Measurements from ENCODE around the gene TRAF5.

DNA sequence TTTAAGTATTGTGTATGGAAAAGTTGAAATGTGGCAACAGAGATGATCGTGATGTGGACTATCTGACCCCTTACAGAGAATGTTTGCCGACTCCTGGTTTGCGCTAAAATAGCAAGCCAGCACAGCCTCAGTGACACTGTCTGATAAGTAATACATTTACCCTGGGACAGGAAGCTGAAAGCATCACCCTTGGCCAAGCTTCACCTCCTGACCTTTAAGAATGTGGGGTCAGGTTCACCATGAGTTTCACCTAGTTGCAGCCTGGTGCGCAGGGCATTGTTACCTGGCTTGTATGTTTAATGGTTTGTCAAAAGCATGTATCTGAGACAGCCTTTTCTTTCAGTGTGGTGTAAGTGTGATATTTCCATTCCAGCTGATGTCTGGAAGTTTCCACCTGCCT lies 29.2 kb downstream of the TRAF5 start:
- TF ChIP-seq, protein P1, sequence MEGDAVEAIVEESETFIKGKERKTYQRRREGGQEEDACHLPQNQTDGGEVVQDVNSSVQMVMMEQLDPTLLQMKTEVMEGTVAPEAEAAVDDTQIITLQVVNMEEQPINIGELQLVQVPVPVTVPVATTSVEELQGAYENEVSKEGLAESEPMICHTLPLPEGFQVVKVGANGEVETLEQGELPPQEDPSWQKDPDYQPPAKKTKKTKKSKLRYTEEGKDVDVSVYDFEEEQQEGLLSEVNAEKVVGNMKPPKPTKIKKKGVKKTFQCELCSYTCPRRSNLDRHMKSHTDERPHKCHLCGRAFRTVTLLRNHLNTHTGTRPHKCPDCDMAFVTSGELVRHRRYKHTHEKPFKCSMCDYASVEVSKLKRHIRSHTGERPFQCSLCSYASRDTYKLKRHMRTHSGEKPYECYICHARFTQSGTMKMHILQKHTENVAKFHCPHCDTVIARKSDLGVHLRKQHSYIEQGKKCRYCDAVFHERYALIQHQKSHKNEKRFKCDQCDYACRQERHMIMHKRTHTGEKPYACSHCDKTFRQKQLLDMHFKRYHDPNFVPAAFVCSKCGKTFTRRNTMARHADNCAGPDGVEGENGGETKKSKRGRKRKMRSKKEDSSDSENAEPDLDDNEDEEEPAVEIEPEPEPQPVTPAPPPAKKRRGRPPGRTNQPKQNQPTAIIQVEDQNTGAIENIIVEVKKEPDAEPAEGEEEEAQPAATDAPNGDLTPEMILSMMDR (conservative IDR thresholded peaks at IDR 0.05 in 1 of 2, IDR thresholded peaks at IDR 0.05 in 1 of 2; ENCODE audit: extremely low read depth in 1 of 2, insufficient read depth in 1 of 2, low read depth in 1 of 2, low read length in 2 of 2): no peak
- TF ChIP-seq EZH2 (IDR thresholded peaks at IDR 0.05; ENCODE audit: borderline replicate concordance, low read length): no peak
